PC-3 (cell line): ENCODE results near the gene ZDBF2. TPM values are rescaled to one million over a fixed set of nuclear protein-coding genes. Genes with fewer than 3 reads are reported as not detected.
"Not testable (repeated sequence)": the region's sequence is repeated elsewhere in the genome, so short reads cannot be mapped to it uniquely, and the experiment has no call there.

Source experiments
- ATAC-seq: fragments of 200-7000 bp; cut with Tn5 transposase; 2 replicates; pipeline ENCODE4 v1.9.1; 2020; ENCODE audit warnings: mild to moderate bottlenecking, moderate library complexity
- Bru-seq: library from RNA; stranded (reverse); fragments of 400-500 nt; gene quantifications from one replicate; lab custom pipeline; 2021; lab: Mats Ljungman, UMichigan
- BruChase-seq, 2 experiments: library from RNA; stranded (reverse); fragments of 400-500 nt; gene quantifications; one replicate each; lab custom pipeline; 2021; lab: Mats Ljungman, UMichigan
- BruUV-seq: library from RNA; stranded (reverse); fragments of 400-500 nt; replicated peaks from 2 replicates; lab custom pipeline; 2021; lab: Mats Ljungman, UMichigan
- CTCF ChIA-PET: fragments of 300-600 bp; sonication (Branson Sonifier 250); formaldehyde crosslinking; loops from one replicate; lab custom pipeline; 2022; ENCODE audit warnings: antibody characterized with exemption; lab: Charles Lee
- POLR2A ChIA-PET: fragments of 300-600 bp; sonication (Branson Sonifier 250); formaldehyde crosslinking; loops from one replicate; lab custom pipeline; 2022; ENCODE audit warnings: antibody characterized with exemption; ENCODE audit not compliant: unreplicated experiment; lab: Charles Lee
- DNase-seq: peaks from one replicate; pipeline ENCODE4 v3.0.0-alpha.2; 2015
- H2AFZ ChIP-seq: fragments of 300-600 bp; sonication (generic); 2 replicates; pipeline ENCODE4 v1.6.0; 2016; ENCODE audit warnings: antibody characterized with exemption, low read length
- H3F3A ChIP-seq: fragments of 300-600 bp; sonication (generic); one replicate; pipeline ENCODE4 v1.6.0; 2017; ENCODE audit warnings: antibody characterized with exemption, low read length, control low read depth, mild to moderate bottlenecking; ENCODE audit not compliant: unreplicated experiment
- H3K27ac ChIP-seq: fragments of 300-600 bp; sonication (generic); 2 replicates; pipeline ENCODE4 v1.5.1; 2016; ENCODE audit warnings: mild to moderate bottlenecking, low read length
- H3K27me3 ChIP-seq: fragments of 300-600 bp; sonication (generic); 2 replicates; pipeline ENCODE4 v1.6.1; 2016; ENCODE audit warnings: low read length, mixed read lengths
- H3K36me3 ChIP-seq: fragments of 300-600 bp; sonication (generic); 2 replicates; pipeline ENCODE4 v1.6.1; 2016; ENCODE audit warnings: low read depth, mixed run types, low read length, mixed read lengths
- H3K4me1 ChIP-seq: fragments of 300-600 bp; sonication (generic); 2 replicates; pipeline ENCODE4 v1.5.1; 2016; ENCODE audit warnings: low read length; ENCODE audit not compliant: insufficient read depth
- H3K4me2 ChIP-seq: fragments of 300-600 bp; sonication (generic); 2 replicates; pipeline ENCODE4 v1.6.0; 2016; ENCODE audit warnings: low read length
- H3K4me3 ChIP-seq: fragments of 300-600 bp; sonication (generic); 2 replicates; pipeline ENCODE4 v1.5.1; 2016; ENCODE audit warnings: mild to moderate bottlenecking, low read length, mixed read lengths
- H3K79me2 ChIP-seq: fragments of 300-600 bp; sonication (generic); 2 replicates; pipeline ENCODE4 v1.6.1; 2017; ENCODE audit warnings: low read length, mixed read lengths
- H3K9ac ChIP-seq: fragments of 300-600 bp; sonication (generic); 2 replicates; pipeline ENCODE4 v1.6.0; 2016; ENCODE audit warnings: mild to moderate bottlenecking, low read length
- H3K9me2 ChIP-seq: fragments of 300-600 bp; sonication (generic); replicated peaks from 2 replicates; pipeline ENCODE4 v1.6.1; 2016; ENCODE audit warnings: mixed run types, low read length, mixed read lengths
- H3K9me3 ChIP-seq: fragments of 300-600 bp; sonication (generic); 2 replicates; pipeline ENCODE4 v1.6.1; 2016; ENCODE audit warnings: low read length, mixed read lengths
- H4K20me1 ChIP-seq: fragments of 300-600 bp; sonication (generic); 2 replicates; pipeline ENCODE4 v1.6.1; 2016; ENCODE audit warnings: low read length, mixed read lengths
- EZH2 ChIP-seq: fragments of 300-600 bp; sonication (generic); IDR thresholded peaks from one replicate; pipeline ENCODE4 v1.6.1; 2017; ENCODE audit warnings: antibody characterized with exemption, mild to moderate bottlenecking, low read length; ENCODE audit not compliant: unreplicated experiment
- EZH2phosphoT487 ChIP-seq: fragments of 300-600 bp; sonication (generic); IDR thresholded peaks from 2 replicates; pipeline ENCODE4 v1.6.1; 2018; ENCODE audit warnings: mild to moderate bottlenecking, antibody characterized with exemption, low read length, borderline replicate concordance
- intact Hi-C: fragments of 100-400 bp; cut with micrococcal nuclease; formaldehyde crosslinking; loops from 2 replicates; pipeline ENCODE4 v1.9.0; 2023
- long read RNA-seq: library from polyadenylated mRNA; unstranded; transcript quantifications from one replicate; pipeline ENCODE4 v2.0.0, GENCODE V29; 2021; ENCODE audit not compliant: unreplicated experiment
- total RNA-seq: library from RNA; depleted of rRNA; stranded (reverse); fragments of >200 nt; gene quantifications from 2 replicates; pipeline ENCODE4 v1.2.3, GENCODE V29; 2014; rRNA removed
- TF ChIP-seq, protein P1 (sequence below): fragments of 300-600 bp; sonication (generic); conservative IDR thresholded peaks from 2 replicates; pipeline ENCODE4 v1.5.1; 2017; ENCODE audit warnings: antibody characterized with exemption, low read depth, mild to moderate bottlenecking, low read length

ZDBF2 gene
- total RNA-seq (1.9 and 4.2 TPM in 2 replicates), Bru-seq, nascent RNA (percentile 66 among the genes with signal in this experiment), BruChase-seq, experiment 1, labeled RNA remaining after a 6-hour chase (percentile 69 among the genes with signal in this experiment), BruChase-seq, experiment 2, labeled RNA remaining after a 2-hour chase (percentile 74 among the genes with signal in this experiment)
- long read RNA-seq, full-length matches to known transcripts: 2 of 17 reads
- long read RNA-seq, partial matches to known transcripts: 3 of 17 reads
- long read RNA-seq, other reads (novel, unspliced or antisense): 12 of 17 reads

DNA sequence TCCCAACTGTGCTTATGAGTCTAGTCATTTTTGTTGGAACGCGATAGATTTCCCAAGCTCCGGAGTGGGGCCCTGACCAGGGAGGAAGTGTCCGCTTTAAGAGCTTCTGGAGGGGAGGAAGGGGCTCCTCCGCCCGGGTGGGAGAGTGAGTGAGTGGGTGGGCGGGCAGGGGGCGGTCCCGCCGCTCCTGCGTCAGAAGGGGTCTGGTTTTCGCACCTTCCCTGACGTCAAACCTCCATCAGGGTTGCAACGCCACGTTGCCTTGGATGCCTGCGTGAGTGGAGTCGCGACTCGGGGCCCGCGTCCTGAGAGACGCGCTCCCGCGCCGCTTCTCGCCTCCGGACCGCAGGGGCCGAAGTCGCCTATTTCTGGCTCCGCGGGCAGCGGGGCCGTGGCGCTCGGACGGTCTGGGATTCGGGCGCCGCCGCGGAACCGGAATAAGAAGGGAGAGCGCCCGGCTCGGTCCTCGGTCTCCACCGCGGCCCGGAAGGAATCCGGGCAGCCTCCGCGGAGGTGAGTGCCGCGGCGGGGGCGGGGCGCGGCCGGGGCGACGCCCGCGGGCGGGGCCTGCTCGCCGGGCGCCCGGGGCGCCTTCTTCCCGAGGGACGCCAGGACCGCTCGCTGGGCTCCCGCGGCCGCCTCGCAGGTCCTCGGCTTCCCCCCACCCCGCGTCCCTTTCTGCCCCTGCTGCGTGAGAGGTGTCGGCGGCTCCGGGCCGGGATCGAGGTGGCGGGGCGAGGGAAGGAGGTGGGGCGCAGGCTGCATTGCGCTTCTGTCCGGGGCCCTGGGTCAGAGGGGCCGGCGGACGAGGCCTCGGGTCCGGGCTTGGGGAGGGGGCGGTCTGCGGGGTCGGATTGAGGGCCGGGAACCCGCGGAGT is at the start of gene ZDBF2:
Gene ZDBF2 (plus strand): TSS at position 230 of the 878 bp plus-strand sequence. CDS start 7,187 bp downstream, outside the sequence.
- intact Hi-C loops: loop anchor here (5.0 kb wide), 1 partner anchor 112 kb away; no protein-coding TSS in a partner anchor

DNA sequence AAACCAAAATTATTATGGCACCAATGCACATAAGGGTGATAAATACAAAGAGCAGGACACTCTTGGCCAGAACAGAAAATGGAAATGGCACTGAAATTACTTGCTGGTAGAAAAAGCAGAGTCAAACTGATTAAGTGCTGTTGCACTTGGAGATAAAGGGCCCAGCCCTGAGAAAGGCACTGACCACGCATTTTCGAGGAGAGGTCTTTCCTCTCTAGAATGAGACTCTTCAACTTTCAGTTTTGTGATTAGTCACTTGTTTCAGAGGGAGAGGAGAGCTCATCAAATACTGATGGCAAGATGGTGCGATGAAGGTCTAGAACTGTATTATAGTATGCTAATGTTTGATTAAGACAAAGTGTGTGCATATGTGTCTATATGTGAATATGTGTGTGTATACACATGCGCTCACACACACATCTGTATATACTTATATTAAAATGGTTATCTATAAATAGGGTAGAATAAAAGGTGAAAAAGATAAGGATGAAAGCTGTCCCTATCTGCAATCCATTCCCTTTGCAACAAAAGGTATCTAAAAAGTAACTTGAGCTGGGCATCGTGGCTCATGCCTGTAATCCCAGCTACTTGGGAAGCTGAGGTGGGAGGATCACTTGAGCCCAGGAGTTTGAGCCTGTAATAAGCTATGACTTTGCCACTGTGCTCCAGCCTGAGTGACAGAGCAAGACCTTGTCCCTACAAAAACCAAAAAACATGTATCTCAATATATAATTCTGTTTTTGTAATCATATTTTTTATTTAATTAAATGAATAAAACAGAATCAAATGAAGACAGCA is 48.8 kb upstream of the ZDBF2 start:
- no peaks in the 10 kb centered on the region for H4K20me1 ChIP-seq
- H3K4me2 ChIP-seq: no peak overlapping the region
- H3K4me3 ChIP-seq: no peak overlapping the region
- CTCF ChIA-PET: no interaction called here
- H3K36me3 ChIP-seq: no peaks in the 10 kb centered on the region
- no peaks in the 10 kb centered on the region for H3K9me3 ChIP-seq
- DNase-seq (no peak), ATAC-seq (no peak)
- H3K27ac ChIP-seq: no peak overlapping the region
- no peak overlapping the region for H2AFZ ChIP-seq
- H3K79me2 ChIP-seq: no peaks in the 10 kb centered on the region
- H3F3A ChIP-seq: no peaks in the 10 kb centered on the region
- no peak overlapping the region for H3K9ac ChIP-seq
- no peak for TF ChIP-seq EZH2
- no peak for TF ChIP-seq EZH2phosphoT487
- TF ChIP-seq, protein P1, sequence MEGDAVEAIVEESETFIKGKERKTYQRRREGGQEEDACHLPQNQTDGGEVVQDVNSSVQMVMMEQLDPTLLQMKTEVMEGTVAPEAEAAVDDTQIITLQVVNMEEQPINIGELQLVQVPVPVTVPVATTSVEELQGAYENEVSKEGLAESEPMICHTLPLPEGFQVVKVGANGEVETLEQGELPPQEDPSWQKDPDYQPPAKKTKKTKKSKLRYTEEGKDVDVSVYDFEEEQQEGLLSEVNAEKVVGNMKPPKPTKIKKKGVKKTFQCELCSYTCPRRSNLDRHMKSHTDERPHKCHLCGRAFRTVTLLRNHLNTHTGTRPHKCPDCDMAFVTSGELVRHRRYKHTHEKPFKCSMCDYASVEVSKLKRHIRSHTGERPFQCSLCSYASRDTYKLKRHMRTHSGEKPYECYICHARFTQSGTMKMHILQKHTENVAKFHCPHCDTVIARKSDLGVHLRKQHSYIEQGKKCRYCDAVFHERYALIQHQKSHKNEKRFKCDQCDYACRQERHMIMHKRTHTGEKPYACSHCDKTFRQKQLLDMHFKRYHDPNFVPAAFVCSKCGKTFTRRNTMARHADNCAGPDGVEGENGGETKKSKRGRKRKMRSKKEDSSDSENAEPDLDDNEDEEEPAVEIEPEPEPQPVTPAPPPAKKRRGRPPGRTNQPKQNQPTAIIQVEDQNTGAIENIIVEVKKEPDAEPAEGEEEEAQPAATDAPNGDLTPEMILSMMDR: no peak
- no peaks in the 10 kb centered on the region for H3K9me2 ChIP-seq
- BruUV-seq: no TSS peak
- 0 out of 2 replicates have a peak, but pooled peaks cover 4% of the 10 kb centered on the region for H3K27me3 ChIP-seq
- intact Hi-C loops: no loop called here
- POLR2A ChIA-PET: no interaction called here
- H3K4me1 ChIP-seq: no peaks in the 10 kb centered on the region

More for the DNA sequence above, at the start of gene ZDBF2:
- Histone ChIP-seq H4K20me1 (no peaks in the 10 kb centered on the region), H3K4me2 (peak within 1 kb of the TSS; percentile 78), H3K9me3 (no peaks in the 10 kb centered on the region), H3K27me3 (peaks cover 56% of the 10 kb centered on the region), H3K4me1 (no peaks in the 10 kb centered on the region), H3K36me3 (no peaks in the 10 kb centered on the region), H3F3A (no peaks in the 10 kb centered on the region), H3K9me2 (no peaks in the 10 kb centered on the region), H3K9ac (peak within 1 kb of the TSS; percentile 67), H2AFZ (peak within 1 kb of the TSS; percentile 48; the same call in 1 of the 2 replicates), H3K4me3 (peak within 1 kb of the TSS; percentile 62), H3K27ac (0 out of 2 replicates have a peak within 1 kb of the TSS, but pooled peaks have one; percentile 8), H3K79me2 (peaks cover 14% of the 10 kb centered on the region)
- ATAC-seq (peak; percentile 72), DNase-seq (peak; percentile 38)
- ChIA-PET POLR2A (interaction anchor here (0.6 kb wide), 1 partner anchor 417 kb away, joined by 5 read pairs; no protein-coding TSS in a partner anchor), CTCF (no interaction called here)
- TF ChIP-seq EZH2 (no peak), EZH2phosphoT487 (no peak)
- TF ChIP-seq, protein P1: no peak
- no TSS peak for BruUV-seq

DNA sequence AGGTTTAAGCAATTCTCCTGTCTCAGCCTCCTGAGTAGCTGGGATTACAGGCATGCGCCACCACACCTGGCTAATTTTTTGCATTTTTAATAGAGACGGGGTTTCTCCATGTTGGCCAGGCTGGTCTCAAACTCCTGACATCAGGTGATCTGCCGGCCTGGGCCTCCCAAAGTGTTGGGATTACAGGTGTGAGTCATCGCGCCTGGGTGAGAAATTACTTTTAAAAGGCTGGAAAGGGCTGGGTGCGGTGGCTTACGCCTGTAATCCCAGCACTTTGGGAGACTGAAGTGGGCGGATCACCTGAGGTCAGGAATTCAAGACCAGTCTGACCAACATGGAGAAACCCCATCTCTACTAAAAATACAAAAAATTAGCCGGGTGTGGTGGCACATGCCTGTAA is 45.8 kb upstream of the ZDBF2 start:
- CTCF ChIA-PET, BruUV-seq, DNase-seq, H3K9me3 ChIP-seq, ATAC-seq, H3K36me3 ChIP-seq, H3K9me2 ChIP-seq, H4K20me1 ChIP-seq, H2AFZ ChIP-seq, H3K4me1 ChIP-seq, H3K27ac ChIP-seq, H3K27me3 ChIP-seq, H3K4me2 ChIP-seq, H3K4me3 ChIP-seq, intact Hi-C loops, H3F3A ChIP-seq, H3K79me2 ChIP-seq, H3K9ac ChIP-seq, POLR2A ChIA-PET: not testable (repeated sequence)
